B cell (primary cell): ENCODE results near the gene ELF1. TPM values are rescaled to one million over a fixed set of nuclear protein-coding genes. Genes with fewer than 3 reads are reported as not detected.
A peak's percentile ranks its signal among the peaks of the same experiment; 100 is the strongest.

Experiments
- ATAC-seq: fragments of 200-7000 bp; cut with Tn5 transposase; one replicate; pipeline ENCODE4 v1.10.0; 2021; ENCODE audit warnings: low read depth, mild to moderate bottlenecking, moderate number of reproducible peaks, moderate library complexity
- CTCF ChIA-PET: fragments of 350-600 bp; sonication (Branson Sonifier 250); formaldehyde crosslinking; loops from one replicate; lab custom pipeline; 2021; ENCODE audit warnings: antibody characterized with exemption, inconsistent platforms; lab: Charles Lee
- POLR2A ChIA-PET: fragments of 350-600 bp; sonication (Branson Sonifier 250); formaldehyde crosslinking; loops from one replicate; lab custom pipeline; 2021; ENCODE audit warnings: antibody characterized with exemption; lab: Charles Lee
- DNase-seq: peaks from one replicate; pipeline ENCODE4 v3.0.0; 2013
- H2AFZ ChIP-seq: 2 replicates; pipeline ENCODE4 v1.6.1; 2012; ENCODE audit warnings: mild to moderate bottlenecking, low read depth, low read length; ENCODE audit not compliant: insufficient read depth, poor library complexity, severe bottlenecking
- H3K27ac ChIP-seq, 2 donors: 1 replicate in 1 of 2; 2 replicates in 1 of 2; pipeline ENCODE4 v1.5.1; 2012 to 2013; ENCODE audit warnings: low read length in 2 of 2, mild to moderate bottlenecking in 2 of 2, moderate library complexity in 1 of 2
- H3K27me3 ChIP-seq, 4 experiments: fragments of 200-600 bp in 1 of 4; sonication (generic) in 1 of 4; replicated peaks in 1 of 4; 1 replicate in 2 of 4; 2 replicates in 2 of 4; pipeline versions ENCODE4 v1.6.1 to v1.7.0; 2013 to 2016; ENCODE audit warnings: low read length in 3 of 4, mild to moderate bottlenecking in 2 of 4, mixed read lengths in 1 of 4, moderate library complexity in 1 of 4; ENCODE audit not compliant: insufficient read depth in 4 of 4, control insufficient read depth in 3 of 4; ENCODE audit errors: control extremely low read depth in 1 of 4
- H3K36me3 ChIP-seq, 2 experiments: replicated peaks in 1 of 2; 1 replicate in 1 of 2; 2 replicates in 1 of 2; pipeline versions ENCODE4 v1.6.1 to v1.7.1; 2013; ENCODE audit warnings: low read length in 1 of 2; ENCODE audit not compliant: insufficient read depth in 2 of 2, control insufficient read depth in 1 of 2; ENCODE audit errors: control extremely low read depth in 1 of 2, extremely low read depth in 1 of 2
- H3K4me1 ChIP-seq, 2 donors: fragments of 200-600 bp in 1 of 2; sonication (generic) in 1 of 2; 1 replicate in 1 of 2; 2 replicates in 1 of 2; pipeline versions ENCODE4 v1.5.1 to v1.6.1; 2013 to 2017; ENCODE audit warnings: low read length in 2 of 2; ENCODE audit not compliant: control insufficient read depth in 2 of 2, insufficient read depth in 2 of 2
- H3K4me2 ChIP-seq: replicated peaks from 2 replicates; pipeline ENCODE3; 2012; ENCODE audit warnings: mild to moderate bottlenecking, low read depth, low read length; ENCODE audit not compliant: poor library complexity, severe bottlenecking
- H3K4me3 ChIP-seq, 5 experiments: fragments of 200-600 bp in 1 of 5; sonication (generic) in 1 of 5; 1 replicate in 3 of 5; 2 replicates in 2 of 5; pipeline versions ENCODE4 v1.5.1 to v1.7.0; 2011 to 2016; ENCODE audit warnings: low read length in 4 of 5, mild to moderate bottlenecking in 4 of 5, low read depth in 2 of 5, control low read depth in 1 of 5, moderate library complexity in 1 of 5; ENCODE audit not compliant: insufficient read depth in 1 of 5; ENCODE audit errors: control extremely low read depth in 1 of 5, extremely low read depth in 1 of 5
- H3K79me2 ChIP-seq: fragments of 200-600 bp; sonication (generic); one replicate; pipeline ENCODE4 v1.6.0; 2016; ENCODE audit warnings: low read length; ENCODE audit not compliant: control insufficient read depth, insufficient read depth
- H3K9ac ChIP-seq: fragments of 200-600 bp; sonication (generic); 2 replicates; pipeline ENCODE4 v1.6.1; 2017; ENCODE audit warnings: mild to moderate bottlenecking, low read length, moderate library complexity
- H3K9me3 ChIP-seq, 3 donors: one replicate each; pipeline versions ENCODE4 v1.6.1 to v1.7.1; 2013; ENCODE audit warnings: low read length in 2 of 3; ENCODE audit not compliant: control insufficient read depth in 2 of 3, insufficient read depth in 1 of 3; ENCODE audit errors: control extremely low read depth in 1 of 3
- H4K20me1 ChIP-seq: 2 replicates; pipeline ENCODE4 v1.6.0; 2012; ENCODE audit warnings: mild to moderate bottlenecking, low read length; ENCODE audit not compliant: insufficient read depth, control insufficient read depth, poor library complexity, severe bottlenecking
- H3K27ac Mint-ChIP-seq: one replicate; pipeline ENCODE4 v1.8.0; 2021; ENCODE audit warnings: mixed read lengths
- H3K27me3 Mint-ChIP-seq: one replicate; pipeline ENCODE4 v1.8.0; 2021; ENCODE audit warnings: mixed read lengths
- H3K4me1 Mint-ChIP-seq: one replicate; pipeline ENCODE4 v1.8.0; 2021; ENCODE audit warnings: mixed read lengths
- H3K4me3 Mint-ChIP-seq: one replicate; pipeline ENCODE4 v1.8.0; 2021; ENCODE audit warnings: mixed read lengths
- H3K9me3 Mint-ChIP-seq: one replicate; pipeline ENCODE4 v1.8.0; 2022; ENCODE audit warnings: mixed read lengths; ENCODE audit not compliant: insufficient read depth
- CTCF ChIP-seq: fragments of 200-600 bp; IDR thresholded peaks from one replicate; pipeline ENCODE4 v1.8.0; 2022; ENCODE audit warnings: antibody characterized with exemption, mild to moderate bottlenecking
- EZH2 ChIP-seq: IDR thresholded peaks from 2 replicates; pipeline ENCODE4 v1.6.1; 2012; ENCODE audit warnings: borderline replicate concordance, low read depth, mild to moderate bottlenecking, moderate library complexity, low read length; ENCODE audit not compliant: insufficient read depth, poor library complexity, severe bottlenecking
- WGBS: methylation state at CpG from one replicate; pipeline ENCODE4 v1.1.5; 2013; ENCODE audit warnings: missing lambda C conversion rate; ENCODE audit not compliant: insufficient coverage; 5-methylcytosine and 5-hydroxymethylcytosine counted together
- intact Hi-C: fragments of 100-400 bp; cut with micrococcal nuclease; formaldehyde crosslinking; loops from one replicate; pipeline ENCODE4 v1.10.0; 2022
- polyA plus RNA-seq: library from polyadenylated mRNA; depleted of rRNA; stranded (reverse); fragments of >200 nt; gene quantifications from 2 replicates; pipeline ENCODE4 v1.2.3, GENCODE V29; 2012
- total RNA-seq, 2 donors: library from RNA; stranded (reverse); fragments of 120-200 nt in 1 of 2; gene quantifications; 1 replicate in 1 of 2; 2 replicates in 1 of 2; pipeline versions ENCODE4 v1.2.3 to v1.2.4, GENCODE V29; 2013 to 2022

ELF1 gene
- total and polyA plus RNA-seq, 2 donors (not counting 1 experiment from before 2014, with no cell fraction given), result 62.0 to 186 TPM

DNA sequence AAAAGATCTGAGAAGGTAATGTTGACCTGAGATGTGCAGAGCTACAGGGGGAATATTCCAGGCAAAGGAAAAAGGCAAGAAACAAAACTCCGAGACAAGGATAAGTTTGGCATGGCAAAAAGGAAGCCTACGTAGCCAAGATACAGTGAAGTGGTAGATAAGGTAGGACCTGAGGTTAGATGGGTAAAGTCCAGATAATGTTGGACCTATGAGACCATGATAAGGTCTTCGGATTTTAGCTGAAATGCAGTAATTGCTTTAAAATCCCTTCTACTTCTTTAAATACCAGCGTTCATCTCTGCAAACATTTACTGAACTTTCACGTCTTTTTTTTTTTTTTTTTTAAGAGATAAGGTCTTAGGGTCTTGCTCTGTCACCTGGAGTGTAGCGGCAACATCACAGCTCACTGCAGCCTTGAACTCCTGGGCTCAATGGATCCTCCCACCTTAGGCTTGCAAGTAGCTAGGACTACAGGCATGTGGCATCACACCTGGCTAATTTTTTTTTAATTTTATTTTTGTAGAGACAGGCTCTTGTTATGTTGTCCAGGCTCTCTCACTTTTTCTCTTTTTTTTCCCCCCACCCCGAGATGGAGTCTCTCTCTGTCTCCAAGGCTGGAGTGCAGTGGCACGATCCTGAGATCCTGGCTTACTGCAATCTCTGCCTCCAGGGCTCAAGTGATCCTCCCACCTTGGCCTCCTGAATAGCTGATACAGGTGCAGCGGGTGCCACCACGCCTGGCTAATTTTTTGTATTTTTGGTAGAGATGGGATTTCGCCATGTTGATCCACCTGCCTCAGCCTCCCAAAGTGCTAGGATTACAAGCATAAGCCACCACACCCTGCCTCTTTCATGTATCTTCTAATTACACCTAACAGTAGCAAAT lies 38.0 kb upstream of the ELF1 start:
- Histone ChIP-seq H3K27me3 (no peaks in the 10 kb centered on the region), H4K20me1 (no peaks in the 10 kb centered on the region), H3K4me1 (peaks cover 29 to 31% of the 10 kb centered on the region in 2 donors), H3K9me3 (no peaks in the 10 kb centered on the region), H3K79me2 (peaks cover 70% of the 10 kb centered on the region), H3K36me3 (no peaks in the 10 kb centered on the region), H3K4me3 (no peak overlapping the region), H3K27ac (no peak overlapping the region), H3K9ac (no peak overlapping the region), H2AFZ (no peak overlapping the region), H3K4me2 (no peak overlapping the region)
- no peaks in the 10 kb centered on the region for H3K9me3 Mint-ChIP-seq
- no peak for ATAC-seq
- H3K27ac Mint-ChIP-seq, result peak overlapping the region; percentile 35
- POLR2A ChIA-PET, result interaction anchor here (0.7 to 0.9 kb wide), 2 partner anchors 17 to 391 kb away, joined by 3 read pairs; no protein-coding TSS in a partner anchor
- no peaks in the 10 kb centered on the region for H3K27me3 Mint-ChIP-seq
- H3K4me3 Mint-ChIP-seq, result no peak overlapping the region
- WGBS, result 100% methylated on average over 3 of the region's 11 CpGs
- CTCF ChIA-PET, result interaction anchor here (0.6 to 4.6 kb wide), 6 partner anchors 9 to 84 kb away, joined by 3 to 44 read pairs (median 4); no protein-coding TSS in a partner anchor
- intact Hi-C loops, result loop anchor here (5.0 kb wide), 1 partner anchor 390 kb away; the partner anchor contains the start of gene FOXO1
- H3K4me1 Mint-ChIP-seq, result peaks cover 58% of the 10 kb centered on the region
- no peak for DNase-seq
- no peak for TF ChIP-seq EZH2
- TF ChIP-seq CTCF, result no peak

GRCh38 chr13:41056194-41056593 lies 37.1 kb upstream of the ELF1 start:
- intact Hi-C loops, result loop anchor here (5.0 kb wide), 1 partner anchor 389 kb away; the partner anchor contains the start of gene FOXO1
- no peak overlapping the region for H3K27ac Mint-ChIP-seq
- Histone ChIP-seq H3K79me2 (peaks cover 74% of the 10 kb centered on the region), H4K20me1 (no peaks in the 10 kb centered on the region), H3K27ac (no peak overlapping the region), H3K4me3 (no peak overlapping the region), H3K4me1 (peaks cover 28 to 29% of the 10 kb centered on the region in 2 donors), H3K9ac (no peak overlapping the region), H2AFZ (no peak overlapping the region), H3K4me2 (no peak overlapping the region), H3K36me3 (no peaks in the 10 kb centered on the region), H3K27me3 (no peaks in the 10 kb centered on the region), H3K9me3 (no peaks in the 10 kb centered on the region)
- DNase-seq, result no peak
- TF ChIP-seq CTCF (no peak), EZH2 (no peak)
- ATAC-seq, result no peak
- ChIA-PET POLR2A (interaction anchor here (0.9 kb wide), 1 partner anchor 18 kb away, joined by 3 read pairs; no protein-coding TSS in a partner anchor), CTCF (interaction anchor here (0.9 to 4.6 kb wide), 5 partner anchors 36 to 144 kb away, joined by 3 to 63 read pairs (median 6); partner anchors contain the start of gene ELF1)
- H3K9me3 Mint-ChIP-seq, result no peaks in the 10 kb centered on the region
- H3K4me1 Mint-ChIP-seq, result peaks cover 59% of the 10 kb centered on the region
- no peak overlapping the region for H3K4me3 Mint-ChIP-seq
- no peaks in the 10 kb centered on the region for H3K27me3 Mint-ChIP-seq
